H1 (cell line): ENCODE results near the gene PCGF6. TPM values are rescaled to one million over a fixed set of nuclear protein-coding genes. Genes with fewer than 3 reads are reported as not detected.

ENCODE experiments used
- CTCF ChIA-PET: fragments of 300-600 bp; sonication (Branson Sonifier 250); formaldehyde crosslinking; loops from one replicate; lab custom pipeline; 2021; ENCODE audit not compliant: partially characterized antibody; lab: Charles Lee
- POLR2A ChIA-PET: fragments of 300-600 bp; sonication (Branson Sonifier 250); formaldehyde crosslinking; loops from one replicate; lab custom pipeline; 2021; ENCODE audit warnings: inconsistent platforms; ENCODE audit not compliant: partially characterized antibody; lab: Charles Lee
- DNase-seq, 2 experiments: peaks; one replicate each; pipeline versions ENCODE4 v3.0.0 to v3.0.0-alpha.2; 2010 to 2022; ENCODE audit warnings: low spot score in 2 of 2, low read depth in 1 of 2, mixed read lengths in 1 of 2
- FAIRE-seq: peaks from 2 replicates; lab custom pipeline; 2011; peaks lifted over from hg19 to GRCh38; lab: Jason Lieb, UNC
- H2AFZ ChIP-seq: 2 replicates; pipeline ENCODE4 v1.8.1; 2012; ENCODE audit warnings: low read length, inconsistent platforms
- H2AK5ac ChIP-seq: 2 replicates; pipeline ENCODE4 v1.6.1; 2013; ENCODE audit warnings: low read depth, low read length
- H2BK120ac ChIP-seq: replicated peaks from 2 replicates; pipeline ENCODE3; 2013; ENCODE audit warnings: low read depth, low read length, inconsistent platforms
- H2BK12ac ChIP-seq: 2 replicates; pipeline ENCODE4 v1.6.1; 2013; ENCODE audit warnings: low read depth, low read length
- H2BK15ac ChIP-seq: 2 replicates; pipeline ENCODE4 v1.6.1; 2013; ENCODE audit warnings: low read length
- H2BK20ac ChIP-seq: 2 replicates; pipeline ENCODE4 v1.6.1; 2013; ENCODE audit warnings: low read length
- H2BK5ac ChIP-seq: 2 replicates; pipeline ENCODE4 v1.6.1; 2013; ENCODE audit warnings: low read depth, low read length
- H3K14ac ChIP-seq: 2 replicates; pipeline ENCODE4 v1.6.1; 2013; ENCODE audit warnings: inconsistent platforms; ENCODE audit not compliant: insufficient read length
- H3K18ac ChIP-seq: 2 replicates; pipeline ENCODE4 v1.6.1; 2013; ENCODE audit warnings: low read length; ENCODE audit errors: extremely low read depth
- H3K23ac ChIP-seq: 2 replicates; pipeline ENCODE4 v1.6.1; 2013; ENCODE audit warnings: inconsistent platforms; ENCODE audit not compliant: insufficient read length
- H3K23me2 ChIP-seq: 2 replicates; pipeline ENCODE4 v1.6.1; 2013; ENCODE audit warnings: low read depth, low read length
- H3K27ac ChIP-seq: 2 replicates; pipeline ENCODE4 v1.6.1; 2011; ENCODE audit warnings: low read depth, low read length, inconsistent platforms
- H3K27me3 ChIP-seq, 4 experiments: replicated peaks in 1 of 4; 1 replicate in 1 of 4; 2 replicates in 3 of 4; pipeline versions ENCODE4 v1.6.1 to v1.8.1; 2011 to 2013; ENCODE audit warnings: low read length in 3 of 4, mild to moderate bottlenecking in 3 of 4, inconsistent platforms in 2 of 4, mixed read lengths in 2 of 4, moderate library complexity in 1 of 4; ENCODE audit not compliant: control insufficient read depth in 3 of 4, insufficient read depth in 3 of 4; ENCODE audit errors: extremely low read depth in 1 of 4
- H3K36me3 ChIP-seq, 4 experiments: 2 replicates each; pipeline versions ENCODE4 v1.6.1 to v1.8.1; 2011 to 2013; ENCODE audit warnings: mild to moderate bottlenecking in 4 of 4, low read length in 3 of 4, moderate library complexity in 2 of 4, control low read depth in 1 of 4, inconsistent platforms in 1 of 4; ENCODE audit not compliant: insufficient read depth in 4 of 4, control insufficient read depth in 2 of 4
- H3K4ac ChIP-seq: replicated peaks from 2 replicates; pipeline ENCODE3; 2013; ENCODE audit warnings: low read length, low read depth, mixed read lengths, inconsistent platforms; ENCODE audit not compliant: insufficient read length
- H3K4me1 ChIP-seq, 4 experiments: replicated peaks in 1 of 4; 1 replicate in 1 of 4; 2 replicates in 3 of 4; pipeline versions ENCODE4 v1.6.1 to v1.8.1; 2011 to 2013; ENCODE audit warnings: low read length in 3 of 4, inconsistent platforms in 2 of 4, mixed read lengths in 1 of 4; ENCODE audit not compliant: insufficient read depth in 4 of 4, control insufficient read depth in 3 of 4
- H3K4me2 ChIP-seq, 2 experiments: 2 replicates each; pipeline versions ENCODE4 v1.6.1 to v1.8.1; 2011 to 2013; ENCODE audit warnings: low read depth in 2 of 2, low read length in 2 of 2, control low read depth in 1 of 2, inconsistent platforms in 1 of 2, mild to moderate bottlenecking in 1 of 2; ENCODE audit not compliant: insufficient read depth in 1 of 2
- H3K4me3 ChIP-seq, 4 experiments: fragments of 200-600, 300-600 bp in 1 of 4; sonication (generic), shearing (Covaris generic), sonication (Bioruptor Twin) in 1 of 4; 2 replicates each; pipeline versions ENCODE4 v1.5.1 to v1.8.1; 2011 to 2016; ENCODE audit warnings: low read length in 4 of 4, low read depth in 3 of 4, control low read depth in 2 of 4, inconsistent platforms in 2 of 4, mild to moderate bottlenecking in 2 of 4, mixed read lengths in 1 of 4, moderate library complexity in 1 of 4; ENCODE audit not compliant: insufficient read depth in 2 of 4; ENCODE audit errors: extremely low read depth in 1 of 4
- H3K56ac ChIP-seq: replicated peaks from 2 replicates; pipeline ENCODE3; 2013; ENCODE audit warnings: low read depth, mild to moderate bottlenecking, mixed read lengths, low read length, inconsistent platforms; ENCODE audit not compliant: insufficient read length
- H3K79me1 ChIP-seq: 2 replicates; pipeline ENCODE4 v1.6.1; 2013; ENCODE audit warnings: low read depth, low read length, control low read depth
- H3K79me2 ChIP-seq, 2 experiments: 2 replicates each; pipeline versions ENCODE4 v1.6.1 to v1.8.1; 2012 to 2013; ENCODE audit warnings: low read length in 2 of 2, mild to moderate bottlenecking in 2 of 2, inconsistent platforms in 1 of 2; ENCODE audit not compliant: insufficient read depth in 2 of 2, control insufficient read depth in 1 of 2
- H3K9ac ChIP-seq, 4 experiments: replicated peaks in 1 of 4; 1 replicate in 1 of 4; 2 replicates in 3 of 4; pipeline versions ENCODE4 v1.6.1 to v1.8.1; 2011 to 2013; ENCODE audit warnings: low read depth in 3 of 4, low read length in 3 of 4, control low read depth in 2 of 4, mild to moderate bottlenecking in 2 of 4, moderate library complexity in 2 of 4, inconsistent platforms in 1 of 4; ENCODE audit errors: extremely low read depth in 1 of 4
- H3K9me3 ChIP-seq, 2 experiments: 2 replicates each; pipeline versions ENCODE4 v1.6.1 to v1.8.1; 2012 to 2013; ENCODE audit warnings: mild to moderate bottlenecking in 2 of 2, moderate library complexity in 2 of 2, control low read depth in 1 of 2, inconsistent platforms in 1 of 2, low read depth in 1 of 2, low read length in 1 of 2, mixed read lengths in 1 of 2; ENCODE audit not compliant: insufficient read depth in 2 of 2
- H4K20me1 ChIP-seq, 2 experiments: replicated peaks in 1 of 2; 2 replicates each; pipeline versions ENCODE3 to v1.8.1; 2011 to 2013; ENCODE audit warnings: inconsistent platforms in 2 of 2, low read length in 2 of 2, mild to moderate bottlenecking in 1 of 2; ENCODE audit not compliant: insufficient read depth in 2 of 2, control insufficient read depth in 1 of 2
- H4K5ac ChIP-seq: 2 replicates; pipeline ENCODE4 v1.6.1; 2013; ENCODE audit warnings: low read length, low read depth, mixed read lengths, inconsistent platforms; ENCODE audit not compliant: insufficient read length
- H4K8ac ChIP-seq: 2 replicates; pipeline ENCODE4 v1.8.0; 2013; ENCODE audit warnings: mild to moderate bottlenecking, moderate library complexity, low read length, inconsistent platforms; ENCODE audit not compliant: insufficient read depth; ENCODE audit errors: extremely low read depth
- H4K91ac ChIP-seq: replicated peaks from 2 replicates; pipeline ENCODE3; 2013; ENCODE audit warnings: low read length, mixed read lengths, inconsistent platforms; ENCODE audit not compliant: insufficient read length
- CHD2 ChIP-seq: IDR thresholded peaks from 2 replicates; pipeline ENCODE4 v1.6.1; 2012; ENCODE audit warnings: low read length, improper control_type of control experiment
- CREB1 ChIP-seq: IDR thresholded peaks from 2 replicates; pipeline ENCODE4 v1.6.1; 2012; ENCODE audit warnings: inconsistent platforms
- FOSL1 ChIP-seq: IDR thresholded peaks from 2 replicates; pipeline ENCODE4 v1.6.1; 2011; ENCODE audit warnings: mild to moderate bottlenecking, low read depth, low read length, moderate library complexity; ENCODE audit not compliant: insufficient read depth
- POLR2A ChIP-seq, 2 experiments: IDR thresholded peaks; 1 replicate in 1 of 2; 2 replicates in 1 of 2; pipeline ENCODE4 v1.6.1; 2011; ENCODE audit warnings: low read depth in 2 of 2, low read length in 2 of 2, mild to moderate bottlenecking in 2 of 2; ENCODE audit errors: control extremely low read depth in 1 of 2
- RAD21 ChIP-seq, 2 experiments: IDR thresholded peaks in 1 of 2; conservative IDR thresholded peaks in 1 of 2; 2 replicates each; pipeline ENCODE4 v1.6.1; 2011; ENCODE audit warnings: low read depth in 2 of 2, low read length in 2 of 2, improper control_type of control experiment in 1 of 2, inconsistent platforms in 1 of 2, mild to moderate bottlenecking in 1 of 2, moderate library complexity in 1 of 2
- TAF7 ChIP-seq: optimal IDR thresholded peaks from 2 replicates; pipeline ENCODE3; 2011; ENCODE audit warnings: low read depth, mild to moderate bottlenecking, inconsistent platforms, low read length, moderate library complexity, borderline replicate concordance
- TEAD4 ChIP-seq: IDR thresholded peaks from 2 replicates; pipeline ENCODE4 v1.6.1; 2012; ENCODE audit warnings: low read depth, low read length, inconsistent platforms, mixed read lengths
- ZNF274 ChIP-seq: IDR thresholded peaks from 2 replicates; pipeline ENCODE4 v1.7.0; 2012; ENCODE audit warnings: low read length, borderline replicate concordance; ENCODE audit errors: extremely low read depth
- WGBS, 2 experiments: shearing (Covaris generic) in 1 of 2; methylation state at CpG; one replicate each; pipeline versions ENCODE4 v1.1.6 to v1.1.7; 2013 to 2015; ENCODE audit warnings: low lambda C conversion rate in 2 of 2, mixed read lengths in 2 of 2, inconsistent platforms in 1 of 2, low coverage in 1 of 2, missing lambda C conversion rate in 1 of 2; ENCODE audit not compliant: insufficient replicate concordance in 2 of 2, insufficient coverage in 1 of 2, insufficient read length in 1 of 2; ENCODE audit errors: extremely low coverage in 1 of 2, missing lambda C conversion rate in 1 of 2; 5-methylcytosine and 5-hydroxymethylcytosine counted together
- polyA plus RNA-seq, 7 experiments: library from polyadenylated mRNA; depleted of rRNA in 3 of 7; stranded (reverse) in 5 of 7; unstranded in 2 of 7; fragments of >200 nt in 5 of 7; fragments of 200-250 nt in 2 of 7; gene quantifications; 1 replicate in 5 of 7; 2 replicates in 1 of 7; 4 replicates in 1 of 7; pipeline versions ENCODE4 v1.2.1 to v1.2.3, GENCODE V29; 2011 to 2013; ENCODE audit warnings: missing spikeins in 2 of 7, mixed read lengths in 2 of 7
- total RNA-seq: library from RNA; stranded (reverse); fragmentation: NEBNext Ultra II Directional; extraction: Animal tissue kit (Norgen Biotek cat#: 25700); gene quantifications from 2 replicates; pipeline ENCODE4 v1.2.1, GENCODE V29; 2021

PCGF6 gene
- total and polyA plus RNA-seq, 2 of the 8 experiments (the other 6 are each of a cell fraction or from before 2014, with no cell fraction given): 6.9 to 18.6 TPM

- Histone ChIP-seq H4K5ac (no peak overlapping the region), H3K79me2 (no peaks in the 10 kb centered on the region), H3K56ac (no peak overlapping the region), H2AFZ (no peak overlapping the region), H3K27me3 (no peaks in the 10 kb centered on the region; a peak in 1 of 7 replicates), H3K14ac (no peak overlapping the region), H2BK20ac (no peak overlapping the region), H3K36me3 (no peaks in the 10 kb centered on the region), H3K23ac (no peak overlapping the region), H3K18ac (no peak overlapping the region), H3K4me1 (no peaks in the 10 kb centered on the region), H4K91ac (no peak overlapping the region), H3K79me1 (no peaks in the 10 kb centered on the region), H3K9ac (no peak overlapping the region), H2BK5ac (no peak overlapping the region), H3K23me2 (peaks cover 6% of the 10 kb centered on the region; the same call in 1 of the 2 replicates), H4K20me1 (no peaks in the 10 kb centered on the region), H3K4me3 (no peak overlapping the region), H3K9me3 (peaks cover 2 to 7% of the 10 kb centered on the region in 2 experiments; a peak in 2 of 4 replicates), H2BK12ac (no peak overlapping the region), H2BK15ac (no peak overlapping the region), H3K4ac (no peak overlapping the region), H3K4me2 (no peak overlapping the region), H4K8ac (no peak overlapping the region), H2AK5ac (no peak overlapping the region), H3K27ac (no peak overlapping the region), H2BK120ac (no peak overlapping the region)
- POLR2A ChIA-PET: no interaction called here
- CTCF ChIA-PET: interaction anchor here (0.6 to 1.6 kb wide), 4 partner anchors 10 to 190 kb away, joined by 3 to 9 read pairs (median 3); partner anchors contain the start of gene RPEL1
- DNase-seq (no peak), FAIRE-seq (no peak)
- 83% methylated on average over 3 of the region's 4 CpGs; no CpG with 5 or more reads in 1 of the 2 experiments for WGBS, 2 experiments
- no peak for TF ChIP-seq ZNF274
- no peak for TF ChIP-seq FOSL1
- TF ChIP-seq TEAD4: no peak
- no peak for TF ChIP-seq TAF7
- TF ChIP-seq CREB1: no peak
- TF ChIP-seq POLR2A (IDR thresholded peaks at IDR 0.05; ENCODE audit: control extremely low read depth in 1 of 2, low read depth in 2 of 2, low read length in 2 of 2): no peak
- no peak for TF ChIP-seq CHD2
- no peak for TF ChIP-seq RAD21 (IDR thresholded peaks at IDR 0.05 in 1 of 2, conservative IDR thresholded peaks at IDR 0.05 in 1 of 2; ENCODE audit: low read depth in 2 of 2, low read length in 2 of 2)
Measured at GRCh38 chr10:103254538-103255325, 96.2 kb downstream of the PCGF6 start.
